HEK293 (cell line): ENCODE measurements around the gene C1orf226.

ENCODE experiments used
- CTCF ChIA-PET: fragments of 350-600 bp; formaldehyde crosslinking; extraction: SDS; loops from one replicate; lab custom pipeline; 2021; ENCODE audit warnings: antibody characterized with exemption; lab: Yijun Ruan, JAX
- POLR2A ChIA-PET: fragments of 300-600 bp; formaldehyde crosslinking; extraction: SDS; loops from one replicate; lab custom pipeline; 2020; ENCODE audit warnings: antibody characterized with exemption, inconsistent platforms; lab: Yijun Ruan, JAX
- H3K27ac ChIP-seq: fragments of 200-500 bp; sonication (Bioruptor generic); 2 replicates; pipeline ENCODE4 v1.5.1; 2014; ENCODE audit warnings: low read depth, low read length, control low read depth, inconsistent platforms; ENCODE audit errors: extremely low read depth
- H3K36me3 ChIP-seq, 2 experiments: fragments of 200-500 bp in 1 of 2; sonication (Bioruptor generic) in 1 of 2; 1 replicate in 1 of 2; 2 replicates in 1 of 2; pipeline ENCODE4 v1.5.1; 2014 to 2017; ENCODE audit warnings: inconsistent platforms in 2 of 2, low read length in 2 of 2; ENCODE audit not compliant: control insufficient read depth in 2 of 2, insufficient read depth in 1 of 2
- H3K4me1 ChIP-seq: fragments of 200-500 bp; sonication (Bioruptor generic); 2 replicates; pipeline ENCODE4 v1.5.1; 2014; ENCODE audit warnings: mild to moderate bottlenecking, low read length, inconsistent platforms; ENCODE audit not compliant: control insufficient read depth, insufficient read depth
- H3K4me3 ChIP-seq: 2 replicates; pipeline ENCODE4 v1.5.1; 2011; ENCODE audit warnings: low read depth, mild to moderate bottlenecking, control low read depth, low read length, moderate library complexity
- H3K9me3 ChIP-seq: fragments of 200-500 bp; sonication (Bioruptor generic); 2 replicates; pipeline ENCODE4 v1.5.1; 2014; ENCODE audit warnings: low read depth, low read length, inconsistent platforms; ENCODE audit not compliant: control insufficient read depth, insufficient read depth
- IKZF3 ChIP-seq: fragments of 450-650 bp; IDR thresholded peaks from 2 replicates; pipeline ENCODE4 v1.5.0; 2018; ENCODE audit warnings: missing biosample characterization, mild to moderate bottlenecking, missing genetic modification characterization, moderate library complexity
- KLF9 ChIP-seq: fragments of 450-650 bp; formaldehyde crosslinking; IDR thresholded peaks from 2 replicates; pipeline ENCODE4 v1.5.1; 2016; ENCODE audit warnings: missing biosample characterization, missing genetic modification characterization, low read depth
- PRDM2 ChIP-seq: fragments of 450-650 bp; formaldehyde crosslinking; IDR thresholded peaks from 2 replicates; pipeline ENCODE4 v1.5.1; 2016; ENCODE audit warnings: missing biosample characterization, missing genetic modification characterization, borderline replicate concordance
- SP3 ChIP-seq: fragments of 450-650 bp; formaldehyde crosslinking; IDR thresholded peaks from 2 replicates; pipeline ENCODE4 v1.5.1; 2016; ENCODE audit warnings: missing biosample characterization, missing genetic modification characterization
- ZNF292 ChIP-seq: fragments of 450-650 bp; formaldehyde crosslinking; IDR thresholded peaks from 2 replicates; pipeline ENCODE4 v1.5.1; 2016; ENCODE audit warnings: low read depth, missing biosample characterization, missing genetic modification characterization, borderline replicate concordance
- ZNF473 ChIP-seq: fragments of 450-650 bp; formaldehyde crosslinking; IDR thresholded peaks from 2 replicates; pipeline ENCODE4 v1.5.1; 2017; ENCODE audit warnings: missing biosample characterization, missing genetic modification characterization
- ZNF521 ChIP-seq: fragments of 450-650 bp; formaldehyde crosslinking; IDR thresholded peaks from 2 replicates; pipeline ENCODE4 v1.5.1; 2017; ENCODE audit warnings: missing biosample characterization, mild to moderate bottlenecking, missing genetic modification characterization
- ZNF560 ChIP-seq: fragments of 450-650 bp; formaldehyde crosslinking; IDR thresholded peaks from 2 replicates; pipeline ENCODE4 v1.5.1; 2017; ENCODE audit warnings: missing biosample characterization, missing genetic modification characterization, borderline replicate concordance
- ZNF600 ChIP-seq: fragments of 450-650 bp; formaldehyde crosslinking; IDR thresholded peaks from 2 replicates; pipeline ENCODE4 v1.5.1; 2016; ENCODE audit warnings: missing biosample characterization, missing genetic modification characterization
- ZNF677 ChIP-seq: fragments of 450-650 bp; IDR thresholded peaks from 2 replicates; pipeline ENCODE4 v1.5.0; 2018; ENCODE audit warnings: missing biosample characterization, mild to moderate bottlenecking, missing genetic modification characterization, moderate library complexity
- TF ChIP-seq, protein P1 (sequence below): fragments of 450-650 bp; formaldehyde crosslinking; conservative IDR thresholded peaks from 2 replicates; pipeline ENCODE4 v1.5.1; 2016; ENCODE audit warnings: low read depth, missing biosample characterization, missing genetic modification characterization
- TF ChIP-seq, protein P2 (sequence below): fragments of 450-650 bp; formaldehyde crosslinking; IDR thresholded peaks from 2 replicates; pipeline ENCODE4 v1.5.1; 2016; ENCODE audit warnings: missing biosample characterization, missing genetic modification characterization
- TF ChIP-seq, protein P3 (sequence below): fragments of 450-650 bp; formaldehyde crosslinking; IDR thresholded peaks from 2 replicates; pipeline ENCODE4 v1.5.1; 2017; ENCODE audit warnings: missing biosample characterization, mild to moderate bottlenecking, missing genetic modification characterization, moderate library complexity
- TF ChIP-seq, protein P4 (sequence below): fragments of 450-650 bp; formaldehyde crosslinking; IDR thresholded peaks from 2 replicates; pipeline ENCODE4 v1.5.1; 2016; ENCODE audit warnings: missing biosample characterization, missing genetic modification characterization, low read depth

Gene C1orf226

GRCh38 chr1:162375463-162375862 lies 6.1 kb upstream of the C1orf226 start (continued):
- no peak for TF ChIP-seq PRDM2
- TF ChIP-seq ZNF677 (tag by site-specific recombination): no peak
- TF ChIP-seq ZNF600 (tag by site-specific recombination): no peak
- no peak for TF ChIP-seq ZNF560 (tag by site-specific recombination)

DNA sequence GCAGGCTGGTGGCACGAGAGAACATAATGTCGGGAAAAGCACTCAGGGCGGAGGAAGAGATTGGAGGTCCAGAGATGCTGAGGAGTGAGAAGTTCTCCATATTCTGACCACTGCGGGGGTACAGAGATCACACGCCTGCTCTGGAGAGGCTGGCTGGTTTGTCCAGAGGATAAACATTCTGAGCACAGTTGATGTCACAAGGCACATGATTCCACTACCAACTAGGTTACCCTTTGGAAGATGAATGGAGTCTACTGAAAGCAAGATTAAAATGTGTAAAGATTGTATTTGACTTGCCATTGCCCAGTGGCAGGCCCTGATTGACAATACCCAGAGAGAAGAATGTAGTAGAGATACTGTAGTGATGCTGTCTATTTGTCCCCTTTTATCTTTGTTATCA lies 4.8 kb upstream of the C1orf226 start, which contains the start of gene SPATA46:
SPATA46 (minus strand) TSS at position 164 of the 400 bp plus-strand sequence; CDS start at position 100, 64 bp downstream.
- H3K4me1 ChIP-seq: no peaks in the 10 kb centered on the region
- POLR2A ChIA-PET: no interaction called here
- no peak for TF ChIP-seq ZNF521

DNA sequence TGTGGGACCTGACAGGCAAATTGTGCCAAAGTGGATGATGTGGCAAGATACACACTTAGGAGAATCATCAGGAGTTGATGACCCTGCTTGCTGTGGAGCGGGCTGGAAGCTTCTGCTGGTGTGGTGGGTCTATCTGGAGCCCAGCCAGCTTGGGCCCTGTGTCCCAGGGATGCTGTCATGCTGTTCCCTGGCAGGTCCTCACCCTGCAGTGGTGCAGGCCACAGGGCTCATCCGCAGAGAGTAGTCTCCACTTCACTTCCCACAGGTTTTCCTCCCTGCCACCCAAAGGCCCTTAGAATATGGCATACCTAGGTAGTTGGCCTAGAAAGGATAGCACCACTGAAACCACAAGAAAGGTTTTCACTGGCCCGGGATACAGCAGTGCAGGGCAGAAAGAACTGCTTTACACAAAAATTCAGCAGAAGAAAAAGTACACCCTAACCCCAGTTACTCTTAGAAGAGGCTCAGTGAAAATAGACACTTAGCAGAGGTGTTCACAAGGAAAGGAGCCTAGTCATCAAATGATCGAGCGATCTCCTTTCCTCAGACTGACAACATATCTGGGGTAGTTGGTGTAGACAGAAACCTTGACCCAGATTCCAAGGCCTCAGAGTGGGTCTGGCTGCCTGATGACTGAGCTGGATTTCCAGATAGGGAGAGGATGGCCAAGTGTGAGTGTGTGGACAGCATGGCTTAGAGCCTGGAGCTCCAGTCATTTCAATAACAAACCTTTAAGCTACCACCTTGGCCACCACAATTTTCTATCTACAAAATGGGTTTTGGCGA lies 1.3 kb upstream of the C1orf226 start:
- Histone ChIP-seq H3K36me3 (peaks cover 0 to 16% of the 10 kb centered on the region in 2 experiments; a peak in 1 of 3 replicates), H3K4me3 (no peak overlapping the region), H3K9me3 (no peaks in the 10 kb centered on the region), H3K4me1 (no peaks in the 10 kb centered on the region), H3K27ac (no peak overlapping the region)
- TF ChIP-seq ZNF292 (no peak), SP3 (tag by site-specific recombination) (no peak), IKZF3 (no peak), ZNF473 (tag by site-specific recombination) (no peak), KLF9 (tag by site-specific recombination) (no peak)
- TF ChIP-seq, protein P1, sequence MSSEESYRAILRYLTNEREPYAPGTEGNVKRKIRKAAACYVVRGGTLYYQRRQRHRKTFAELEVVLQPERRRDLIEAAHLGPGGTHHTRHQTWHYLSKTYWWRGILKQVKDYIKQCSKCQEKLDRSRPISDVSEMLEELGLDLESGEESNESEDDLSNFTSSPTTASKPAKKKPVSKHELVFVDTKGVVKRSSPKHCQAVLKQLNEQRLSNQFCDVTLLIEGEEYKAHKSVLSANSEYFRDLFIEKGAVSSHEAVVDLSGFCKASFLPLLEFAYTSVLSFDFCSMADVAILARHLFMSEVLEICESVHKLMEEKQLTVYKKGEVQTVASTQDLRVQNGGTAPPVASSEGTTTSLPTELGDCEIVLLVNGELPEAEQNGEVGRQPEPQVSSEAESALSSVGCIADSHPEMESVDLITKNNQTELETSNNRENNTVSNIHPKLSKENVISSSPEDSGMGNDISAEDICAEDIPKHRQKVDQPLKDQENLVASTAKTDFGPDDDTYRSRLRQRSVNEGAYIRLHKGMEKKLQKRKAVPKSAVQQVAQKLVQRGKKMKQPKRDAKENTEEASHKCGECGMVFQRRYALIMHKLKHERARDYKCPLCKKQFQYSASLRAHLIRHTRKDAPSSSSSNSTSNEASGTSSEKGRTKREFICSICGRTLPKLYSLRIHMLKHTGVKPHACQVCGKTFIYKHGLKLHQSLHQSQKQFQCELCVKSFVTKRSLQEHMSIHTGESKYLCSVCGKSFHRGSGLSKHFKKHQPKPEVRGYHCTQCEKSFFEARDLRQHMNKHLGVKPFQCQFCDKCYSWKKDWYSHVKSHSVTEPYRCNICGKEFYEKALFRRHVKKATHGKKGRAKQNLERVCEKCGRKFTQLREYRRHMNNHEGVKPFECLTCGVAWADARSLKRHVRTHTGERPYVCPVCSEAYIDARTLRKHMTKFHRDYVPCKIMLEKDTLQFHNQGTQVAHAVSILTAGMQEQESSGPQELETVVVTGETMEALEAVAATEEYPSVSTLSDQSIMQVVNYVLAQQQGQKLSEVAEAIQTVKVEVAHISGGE (tag by site-specific recombination): no peak
- TF ChIP-seq, protein P2, sequence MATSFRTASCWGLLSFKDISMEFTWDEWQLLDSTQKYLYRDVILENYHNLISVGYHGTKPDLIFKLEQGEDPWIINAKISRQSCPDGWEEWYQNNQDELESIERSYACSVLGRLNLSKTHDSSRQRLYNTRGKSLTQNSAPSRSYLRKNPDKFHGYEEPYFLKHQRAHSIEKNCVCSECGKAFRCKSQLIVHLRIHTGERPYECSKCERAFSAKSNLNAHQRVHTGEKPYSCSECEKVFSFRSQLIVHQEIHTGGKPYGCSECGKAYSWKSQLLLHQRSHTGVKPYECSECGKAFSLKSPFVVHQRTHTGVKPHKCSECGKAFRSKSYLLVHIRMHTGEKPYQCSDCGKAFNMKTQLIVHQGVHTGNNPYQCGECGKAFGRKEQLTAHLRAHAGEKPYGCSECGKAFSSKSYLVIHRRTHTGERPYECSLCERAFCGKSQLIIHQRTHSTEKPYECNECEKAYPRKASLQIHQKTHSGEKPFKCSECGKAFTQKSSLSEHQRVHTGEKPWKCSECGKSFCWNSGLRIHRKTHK (tag by site-specific recombination): no peak
- TF ChIP-seq, protein P3, sequence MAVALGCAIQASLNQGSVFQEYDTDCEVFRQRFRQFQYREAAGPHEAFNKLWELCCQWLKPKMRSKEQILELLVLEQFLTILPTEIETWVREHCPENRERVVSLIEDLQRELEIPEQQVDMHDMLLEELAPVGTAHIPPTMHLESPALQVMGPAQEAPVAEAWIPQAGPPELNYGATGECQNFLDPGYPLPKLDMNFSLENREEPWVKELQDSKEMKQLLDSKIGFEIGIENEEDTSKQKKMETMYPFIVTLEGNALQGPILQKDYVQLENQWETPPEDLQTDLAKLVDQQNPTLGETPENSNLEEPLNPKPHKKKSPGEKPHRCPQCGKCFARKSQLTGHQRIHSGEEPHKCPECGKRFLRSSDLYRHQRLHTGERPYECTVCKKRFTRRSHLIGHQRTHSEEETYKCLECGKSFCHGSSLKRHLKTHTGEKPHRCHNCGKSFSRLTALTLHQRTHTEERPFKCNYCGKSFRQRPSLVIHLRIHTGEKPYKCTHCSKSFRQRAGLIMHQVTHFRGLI (tag by site-specific recombination): no peak
- TF ChIP-seq, protein P4, sequence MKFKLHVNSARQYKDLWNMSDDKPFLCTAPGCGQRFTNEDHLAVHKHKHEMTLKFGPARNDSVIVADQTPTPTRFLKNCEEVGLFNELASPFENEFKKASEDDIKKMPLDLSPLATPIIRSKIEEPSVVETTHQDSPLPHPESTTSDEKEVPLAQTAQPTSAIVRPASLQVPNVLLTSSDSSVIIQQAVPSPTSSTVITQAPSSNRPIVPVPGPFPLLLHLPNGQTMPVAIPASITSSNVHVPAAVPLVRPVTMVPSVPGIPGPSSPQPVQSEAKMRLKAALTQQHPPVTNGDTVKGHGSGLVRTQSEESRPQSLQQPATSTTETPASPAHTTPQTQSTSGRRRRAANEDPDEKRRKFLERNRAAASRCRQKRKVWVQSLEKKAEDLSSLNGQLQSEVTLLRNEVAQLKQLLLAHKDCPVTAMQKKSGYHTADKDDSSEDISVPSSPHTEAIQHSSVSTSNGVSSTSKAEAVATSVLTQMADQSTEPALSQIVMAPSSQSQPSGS (tag by site-specific recombination): no peak
- POLR2A ChIA-PET: no interaction called here
- CTCF ChIA-PET: interaction anchor here (0.5 to 1.9 kb wide), 6 partner anchors 11 to 343 kb away, joined by 3 to 8 read pairs (median 3); no protein-coding TSS in a partner anchor

More for the DNA sequence above, 4.8 kb upstream of the C1orf226 start, which contains the start of gene SPATA46:
- no peak within 1 kb of the TSS for H3K27ac ChIP-seq
- no peaks in the 10 kb centered on the region for H3K9me3 ChIP-seq
- H3K36me3 ChIP-seq: no peaks in the 10 kb centered on the region
- CTCF ChIA-PET: interaction anchor here (0.7 to 2.1 kb wide), 2 partner anchors 19 to 106 kb away, joined by 4 to 12 read pairs; no protein-coding TSS in a partner anchor
- H3K4me3 ChIP-seq: no peak within 1 kb of the TSS
